ENCODE results near the gene CREB5.

CREB5 gene

GRCh38 chr7:28724563-28724962 lies 312.2 kb downstream of the CREB5 start:
- DNase-seq, result no peak

- no peak for DNase-seq
Observed at GRCh38 chr7:28725045-28725642, 312.8 kb downstream of the CREB5 start.

- no peak for DNase-seq
Observed at GRCh38 chr7:28725911-28726310, 313.6 kb downstream of the CREB5 start.

GRCh38 chr7:28726555-28726954 lies 314.2 kb downstream of the CREB5 start:
- DNase-seq, result no peak

GRCh38 chr7:28729281-28729680 lies 317.0 kb downstream of the CREB5 start:
- no peak for DNase-seq

- DNase-seq, result no peak
Observed at GRCh38 chr7:28729727-28730126, 317.4 kb downstream of the CREB5 start.

GRCh38 chr7:28731092-28731658 lies 318.9 kb downstream of the CREB5 start:
- DNase-seq, result no peak

GRCh38 chr7:28732071-28732869 lies 320.0 kb downstream of the CREB5 start:
- DNase-seq, result no peak

GRCh38 chr7:28733035-28733434 lies 320.7 kb downstream of the CREB5 start:
- no peak for DNase-seq

GRCh38 chr7:28738412-28738811 lies 326.1 kb downstream of the CREB5 start:
- DNase-seq, result no peak

- DNase-seq, result no peak
Observed at GRCh38 chr7:28739128-28739527, 326.8 kb downstream of the CREB5 start.

- no peak for DNase-seq
Observed at GRCh38 chr7:28739826-28740225, 327.5 kb downstream of the CREB5 start.

- no peak for DNase-seq
Observed at GRCh38 chr7:28744951-28745350, 332.6 kb downstream of the CREB5 start.

- DNase-seq, result no peak
Observed at GRCh38 chr7:28745351-28745750, 333.0 kb downstream of the CREB5 start.

- no peak for DNase-seq
Observed at GRCh38 chr7:28747404-28747803, 335.1 kb downstream of the CREB5 start.

GRCh38 chr7:28747854-28748253 lies 335.5 kb downstream of the CREB5 start:
- no peak for DNase-seq

- no peak for DNase-seq
Observed at GRCh38 chr7:28748346-28748745, 336.0 kb downstream of the CREB5 start.

GRCh38 chr7:28748933-28749584 lies 336.7 kb downstream of the CREB5 start:
- DNase-seq, result peak; percentile 12

- no peak for DNase-seq
Observed at GRCh38 chr7:28749638-28750037, 337.3 kb downstream of the CREB5 start.

- no peak for DNase-seq
Observed at GRCh38 chr7:28750981-28751380, 338.7 kb downstream of the CREB5 start.

- no peak for DNase-seq
Observed at GRCh38 chr7:28753613-28754012, 341.3 kb downstream of the CREB5 start.

- DNase-seq, result no peak
Observed at GRCh38 chr7:28754027-28754426, 341.7 kb downstream of the CREB5 start.

GRCh38 chr7:28754447-28754846 lies 342.1 kb downstream of the CREB5 start:
- no peak for DNase-seq

GRCh38 chr7:28755255-28755654 lies 342.9 kb downstream of the CREB5 start:
- DNase-seq, result no peak

Measured in KG1 (cell line).